HEK293 (cell line): ENCODE measurements around the gene CRYBA1.

Experiments used
- GFI1B ChIP-seq: fragments of 450-650 bp; formaldehyde crosslinking; IDR thresholded peaks from 2 replicates; pipeline ENCODE4 v1.5.1; 2016; ENCODE audit warnings: missing biosample characterization, missing genetic modification characterization
- GLIS1 ChIP-seq: fragments of 450-650 bp; formaldehyde crosslinking; IDR thresholded peaks from 2 replicates; pipeline ENCODE4 v1.5.1; 2016; ENCODE audit warnings: missing biosample characterization, missing genetic modification characterization
- GLIS2 ChIP-seq: fragments of 450-650 bp; formaldehyde crosslinking; IDR thresholded peaks from 2 replicates; pipeline ENCODE4 v1.5.1; 2016; ENCODE audit warnings: missing biosample characterization, missing genetic modification characterization
- HOXA7 ChIP-seq: sonication (generic); formaldehyde crosslinking; IDR thresholded peaks from 2 replicates; pipeline ENCODE4 v1.8.1; 2022; ENCODE audit warnings: missing genetic modification reagents, borderline replicate concordance
- IKZF3 ChIP-seq: fragments of 450-650 bp; IDR thresholded peaks from 2 replicates; pipeline ENCODE4 v1.5.0; 2018; ENCODE audit warnings: missing biosample characterization, mild to moderate bottlenecking, missing genetic modification characterization, moderate library complexity
- KLF1 ChIP-seq: fragments of 450-650 bp; formaldehyde crosslinking; IDR thresholded peaks from 2 replicates; pipeline ENCODE4 v1.5.1; 2016; ENCODE audit warnings: missing biosample characterization, missing genetic modification characterization
- KLF16 ChIP-seq: fragments of 450-650 bp; formaldehyde crosslinking; IDR thresholded peaks from 2 replicates; pipeline ENCODE4 v1.5.1; 2017; ENCODE audit warnings: missing biosample characterization, missing genetic modification characterization
- KLF7 ChIP-seq: fragments of 450-650 bp; formaldehyde crosslinking; IDR thresholded peaks from 2 replicates; pipeline ENCODE4 v1.5.1; 2016; ENCODE audit warnings: missing biosample characterization, missing genetic modification characterization, borderline replicate concordance
- KLF8 ChIP-seq: fragments of 450-650 bp; formaldehyde crosslinking; IDR thresholded peaks from 2 replicates; pipeline ENCODE4 v1.5.1; 2016; ENCODE audit warnings: missing biosample characterization, missing genetic modification characterization
- PRDM1 ChIP-seq: fragments of 450-650 bp; formaldehyde crosslinking; IDR thresholded peaks from 2 replicates; pipeline ENCODE4; 2016; ENCODE audit warnings: missing biosample characterization, missing genetic modification characterization
- SP7 ChIP-seq: fragments of 450-650 bp; formaldehyde crosslinking; IDR thresholded peaks from 2 replicates; pipeline ENCODE4 v1.5.1; 2016; ENCODE audit warnings: missing biosample characterization, missing genetic modification characterization
- WT1 ChIP-seq: fragments of 450-650 bp; formaldehyde crosslinking; IDR thresholded peaks from 2 replicates; pipeline ENCODE4 v1.5.1; 2016; ENCODE audit warnings: missing biosample characterization, missing genetic modification characterization
- ZBTB21 ChIP-seq: fragments of 450-650 bp; formaldehyde crosslinking; IDR thresholded peaks from 2 replicates; pipeline ENCODE4 v1.5.1; 2017; ENCODE audit warnings: missing biosample characterization, missing genetic modification characterization
- ZEB2 ChIP-seq: fragments of 450-650 bp; formaldehyde crosslinking; IDR thresholded peaks from 2 replicates; pipeline ENCODE4 v1.5.1; 2016; ENCODE audit warnings: missing biosample characterization, missing genetic modification characterization
- ZIC2 ChIP-seq: fragments of 450-650 bp; formaldehyde crosslinking; IDR thresholded peaks from 2 replicates; pipeline ENCODE4 v1.5.1; 2016; ENCODE audit warnings: missing biosample characterization, missing genetic modification characterization
- ZNF184 ChIP-seq: fragments of 450-650 bp; IDR thresholded peaks from 2 replicates; pipeline ENCODE4 v1.5.1; 2018; ENCODE audit warnings: missing biosample characterization, mild to moderate bottlenecking, missing genetic modification characterization
- ZNF24 ChIP-seq: fragments of 450-650 bp; formaldehyde crosslinking; IDR thresholded peaks from 2 replicates; pipeline ENCODE4 v1.5.1; 2016; ENCODE audit warnings: missing biosample characterization, missing genetic modification characterization
- ZNF404 ChIP-seq: fragments of 450-650 bp; formaldehyde crosslinking; IDR thresholded peaks from 2 replicates; pipeline ENCODE4 v1.5.1; 2017; ENCODE audit warnings: missing biosample characterization, missing genetic modification characterization
- ZNF610 ChIP-seq: fragments of 450-650 bp; formaldehyde crosslinking; IDR thresholded peaks from 2 replicates; pipeline ENCODE4 v1.5.1; 2016; ENCODE audit warnings: missing biosample characterization, missing genetic modification characterization, borderline replicate concordance
- ZNF621 ChIP-seq: fragments of 450-650 bp; formaldehyde crosslinking; IDR thresholded peaks from 2 replicates; pipeline ENCODE4 v1.5.1; 2017; ENCODE audit warnings: missing biosample characterization, missing genetic modification characterization
- ZNF670 ChIP-seq: fragments of 450-650 bp; formaldehyde crosslinking; IDR thresholded peaks from 2 replicates; pipeline ENCODE4 v1.5.1; 2016; ENCODE audit warnings: missing biosample characterization, missing genetic modification characterization, low read depth
- ZNF747 ChIP-seq: fragments of 450-650 bp; formaldehyde crosslinking; IDR thresholded peaks from 2 replicates; pipeline ENCODE4 v1.5.1; 2016; ENCODE audit warnings: missing biosample characterization, missing genetic modification characterization
- ZNF843 ChIP-seq: fragments of 450-650 bp; formaldehyde crosslinking; IDR thresholded peaks from 2 replicates; pipeline ENCODE4 v1.5.1; 2016; ENCODE audit warnings: missing biosample characterization, missing genetic modification characterization
- ZSCAN30 ChIP-seq: fragments of 450-650 bp; IDR thresholded peaks from 2 replicates; pipeline ENCODE4 v1.5.1; 2018; ENCODE audit warnings: missing biosample characterization, mild to moderate bottlenecking, missing genetic modification characterization, moderate library complexity
- TF ChIP-seq, protein P1 (sequence below): fragments of 450-650 bp; formaldehyde crosslinking; IDR thresholded peaks from 2 replicates; pipeline ENCODE4 v1.5.1; 2016; ENCODE audit warnings: missing biosample characterization, missing genetic modification characterization
- TF ChIP-seq, protein P2 (sequence below): fragments of 450-650 bp; formaldehyde crosslinking; IDR thresholded peaks from 2 replicates; pipeline ENCODE4 v1.5.1; 2017; ENCODE audit warnings: missing biosample characterization, missing genetic modification characterization
- TF ChIP-seq, protein P3 (sequence below): fragments of 450-650 bp; formaldehyde crosslinking; IDR thresholded peaks from 2 replicates; pipeline ENCODE4 v1.5.1; 2016; ENCODE audit warnings: missing biosample characterization, missing genetic modification characterization
- TF ChIP-seq, protein P4 (sequence below): fragments of 450-650 bp; formaldehyde crosslinking; IDR thresholded peaks from 2 replicates; pipeline ENCODE4 v1.5.1; 2016; ENCODE audit warnings: missing biosample characterization, missing genetic modification characterization
- TF ChIP-seq, protein P5 (sequence below): fragments of 450-650 bp; formaldehyde crosslinking; IDR thresholded peaks from 2 replicates; pipeline ENCODE4 v1.5.1; 2016; ENCODE audit warnings: missing biosample characterization, missing genetic modification characterization

CRYBA1 gene

DNA sequence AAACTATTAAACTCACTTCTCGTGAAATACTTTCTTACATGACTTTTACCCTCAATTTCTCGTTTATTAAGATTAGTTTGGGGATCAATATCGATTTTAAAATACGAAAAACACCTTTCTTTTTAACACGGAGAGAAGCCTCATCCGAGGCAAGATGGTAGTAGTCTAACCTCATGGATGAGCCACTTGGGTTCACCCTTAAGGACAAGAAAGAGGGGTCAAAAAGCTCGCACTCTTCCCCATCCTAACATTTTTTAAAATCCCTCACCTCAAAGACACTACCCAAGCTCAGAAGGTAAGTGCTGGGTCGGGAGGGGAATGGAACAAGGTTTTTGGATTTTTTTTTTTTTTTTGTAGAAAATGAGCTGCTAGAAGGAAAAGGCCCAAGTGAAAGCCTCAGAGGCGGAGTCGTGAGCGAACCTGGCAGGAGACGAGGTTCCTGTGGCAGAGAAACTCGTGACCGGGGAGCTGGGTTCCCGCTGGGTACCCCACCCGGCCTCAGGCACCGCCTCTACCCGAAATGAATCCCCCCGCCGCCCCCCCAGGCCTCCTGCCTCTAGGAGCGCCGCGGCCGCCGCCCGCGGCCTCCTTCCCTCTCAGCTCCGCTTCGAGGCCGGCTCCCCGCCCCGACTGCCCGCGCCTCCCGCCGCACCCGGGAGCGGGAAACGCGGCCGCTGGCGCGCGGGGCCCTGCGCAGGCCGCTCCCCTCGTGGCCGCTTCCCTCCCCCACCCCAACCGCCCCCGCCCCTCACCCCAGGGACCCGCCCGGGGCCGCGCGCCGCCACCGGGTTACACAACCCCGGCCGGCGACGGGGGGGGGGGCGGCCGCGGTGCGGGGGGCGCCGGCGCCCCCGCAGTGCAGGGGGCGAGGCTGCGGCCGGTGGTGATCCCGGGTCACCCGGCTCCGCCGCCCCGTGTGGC is 45.7 kb downstream of the CRYBA1 start (continued):
- TF ChIP-seq IKZF3: no peak
- peak; percentile 31; the same call in 1 of the 2 replicates for TF ChIP-seq ZSCAN30 (tag by site-specific recombination)
- TF ChIP-seq SP7 (tag by site-specific recombination): 0 out of 2 replicates have a peak, but pooled peaks have one; percentile 24
- peak; percentile 28; the same call in 1 of the 2 replicates for TF ChIP-seq ZNF610 (tag by site-specific recombination)
- no peak for TF ChIP-seq ZNF670
- TF ChIP-seq KLF7 (tag by site-specific recombination): no peak
- peak; percentile 25 for TF ChIP-seq KLF1 (tag by site-specific recombination)
- 0 out of 2 replicates have a peak, but pooled peaks have one; percentile 6 for TF ChIP-seq ZNF404
- TF ChIP-seq WT1: no peak
- peak; percentile 86 for TF ChIP-seq GLIS1
- 0 out of 2 replicates have a peak, but pooled peaks have one; percentile 22 for TF ChIP-seq ZEB2 (tag by site-specific recombination)
- TF ChIP-seq ZNF843 (tag by site-specific recombination): no peak
- peak; percentile 77 for TF ChIP-seq KLF8
- TF ChIP-seq, protein P1, sequence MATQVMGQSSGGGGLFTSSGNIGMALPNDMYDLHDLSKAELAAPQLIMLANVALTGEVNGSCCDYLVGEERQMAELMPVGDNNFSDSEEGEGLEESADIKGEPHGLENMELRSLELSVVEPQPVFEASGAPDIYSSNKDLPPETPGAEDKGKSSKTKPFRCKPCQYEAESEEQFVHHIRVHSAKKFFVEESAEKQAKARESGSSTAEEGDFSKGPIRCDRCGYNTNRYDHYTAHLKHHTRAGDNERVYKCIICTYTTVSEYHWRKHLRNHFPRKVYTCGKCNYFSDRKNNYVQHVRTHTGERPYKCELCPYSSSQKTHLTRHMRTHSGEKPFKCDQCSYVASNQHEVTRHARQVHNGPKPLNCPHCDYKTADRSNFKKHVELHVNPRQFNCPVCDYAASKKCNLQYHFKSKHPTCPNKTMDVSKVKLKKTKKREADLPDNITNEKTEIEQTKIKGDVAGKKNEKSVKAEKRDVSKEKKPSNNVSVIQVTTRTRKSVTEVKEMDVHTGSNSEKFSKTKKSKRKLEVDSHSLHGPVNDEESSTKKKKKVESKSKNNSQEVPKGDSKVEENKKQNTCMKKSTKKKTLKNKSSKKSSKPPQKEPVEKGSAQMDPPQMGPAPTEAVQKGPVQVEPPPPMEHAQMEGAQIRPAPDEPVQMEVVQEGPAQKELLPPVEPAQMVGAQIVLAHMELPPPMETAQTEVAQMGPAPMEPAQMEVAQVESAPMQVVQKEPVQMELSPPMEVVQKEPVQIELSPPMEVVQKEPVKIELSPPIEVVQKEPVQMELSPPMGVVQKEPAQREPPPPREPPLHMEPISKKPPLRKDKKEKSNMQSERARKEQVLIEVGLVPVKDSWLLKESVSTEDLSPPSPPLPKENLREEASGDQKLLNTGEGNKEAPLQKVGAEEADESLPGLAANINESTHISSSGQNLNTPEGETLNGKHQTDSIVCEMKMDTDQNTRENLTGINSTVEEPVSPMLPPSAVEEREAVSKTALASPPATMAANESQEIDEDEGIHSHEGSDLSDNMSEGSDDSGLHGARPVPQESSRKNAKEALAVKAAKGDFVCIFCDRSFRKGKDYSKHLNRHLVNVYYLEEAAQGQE (tag by site-specific recombination): 0 out of 2 replicates have a peak, but pooled peaks have one; percentile 17
- TF ChIP-seq ZNF747 (tag by site-specific recombination): no peak
- peak; percentile 87 for TF ChIP-seq PRDM1 (tag by site-specific recombination)
- no peak for TF ChIP-seq HOXA7 (CRISPR knock-in tag)
- TF ChIP-seq, protein P2, sequence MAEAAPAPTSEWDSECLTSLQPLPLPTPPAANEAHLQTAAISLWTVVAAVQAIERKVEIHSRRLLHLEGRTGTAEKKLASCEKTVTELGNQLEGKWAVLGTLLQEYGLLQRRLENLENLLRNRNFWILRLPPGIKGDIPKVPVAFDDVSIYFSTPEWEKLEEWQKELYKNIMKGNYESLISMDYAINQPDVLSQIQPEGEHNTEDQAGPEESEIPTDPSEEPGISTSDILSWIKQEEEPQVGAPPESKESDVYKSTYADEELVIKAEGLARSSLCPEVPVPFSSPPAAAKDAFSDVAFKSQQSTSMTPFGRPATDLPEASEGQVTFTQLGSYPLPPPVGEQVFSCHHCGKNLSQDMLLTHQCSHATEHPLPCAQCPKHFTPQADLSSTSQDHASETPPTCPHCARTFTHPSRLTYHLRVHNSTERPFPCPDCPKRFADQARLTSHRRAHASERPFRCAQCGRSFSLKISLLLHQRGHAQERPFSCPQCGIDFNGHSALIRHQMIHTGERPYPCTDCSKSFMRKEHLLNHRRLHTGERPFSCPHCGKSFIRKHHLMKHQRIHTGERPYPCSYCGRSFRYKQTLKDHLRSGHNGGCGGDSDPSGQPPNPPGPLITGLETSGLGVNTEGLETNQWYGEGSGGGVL: peak; percentile 88
- no peak for TF ChIP-seq ZNF184 (tag by site-specific recombination)
- no peak for TF ChIP-seq GFI1B
- TF ChIP-seq ZNF621 (tag by site-specific recombination): no peak
- TF ChIP-seq ZNF24 (tag by site-specific recombination): no peak
- TF ChIP-seq, protein P3, sequence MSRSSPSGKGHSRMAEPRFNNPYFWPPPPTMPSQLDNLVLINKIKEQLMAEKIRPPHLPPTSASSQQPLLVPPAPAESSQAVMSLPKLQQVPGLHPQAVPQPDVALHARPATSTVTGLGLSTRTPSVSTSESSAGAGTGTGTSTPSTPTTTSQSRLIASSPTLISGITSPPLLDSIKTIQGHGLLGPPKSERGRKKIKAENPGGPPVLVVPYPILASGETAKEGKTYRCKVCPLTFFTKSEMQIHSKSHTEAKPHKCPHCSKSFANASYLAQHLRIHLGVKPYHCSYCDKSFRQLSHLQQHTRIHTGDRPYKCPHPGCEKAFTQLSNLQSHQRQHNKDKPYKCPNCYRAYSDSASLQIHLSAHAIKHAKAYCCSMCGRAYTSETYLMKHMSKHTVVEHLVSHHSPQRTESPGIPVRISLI (tag by site-specific recombination): 0 out of 2 replicates have a peak, but pooled peaks have one; percentile 62
- peak; percentile 63 for TF ChIP-seq GLIS2
- TF ChIP-seq, protein P4, sequence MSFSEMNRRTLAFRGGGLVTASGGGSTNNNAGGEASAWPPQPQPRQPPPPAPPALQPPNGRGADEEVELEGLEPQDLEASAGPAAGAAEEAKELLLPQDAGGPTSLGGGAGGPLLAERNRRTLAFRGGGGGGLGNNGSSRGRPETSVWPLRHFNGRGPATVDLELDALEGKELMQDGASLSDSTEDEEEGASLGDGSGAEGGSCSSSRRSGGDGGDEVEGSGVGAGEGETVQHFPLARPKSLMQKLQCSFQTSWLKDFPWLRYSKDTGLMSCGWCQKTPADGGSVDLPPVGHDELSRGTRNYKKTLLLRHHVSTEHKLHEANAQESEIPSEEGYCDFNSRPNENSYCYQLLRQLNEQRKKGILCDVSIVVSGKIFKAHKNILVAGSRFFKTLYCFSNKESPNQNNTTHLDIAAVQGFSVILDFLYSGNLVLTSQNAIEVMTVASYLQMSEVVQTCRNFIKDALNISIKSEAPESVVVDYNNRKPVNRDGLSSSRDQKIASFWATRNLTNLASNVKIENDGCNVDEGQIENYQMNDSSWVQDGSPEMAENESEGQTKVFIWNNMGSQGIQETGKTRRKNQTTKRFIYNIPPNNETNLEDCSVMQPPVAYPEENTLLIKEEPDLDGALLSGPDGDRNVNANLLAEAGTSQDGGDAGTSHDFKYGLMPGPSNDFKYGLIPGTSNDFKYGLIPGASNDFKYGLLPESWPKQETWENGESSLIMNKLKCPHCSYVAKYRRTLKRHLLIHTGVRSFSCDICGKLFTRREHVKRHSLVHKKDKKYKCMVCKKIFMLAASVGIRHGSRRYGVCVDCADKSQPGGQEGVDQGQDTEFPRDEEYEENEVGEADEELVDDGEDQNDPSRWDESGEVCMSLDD (tag by site-specific recombination): peak; percentile 53; the same call in 1 of the 2 replicates
- 0 out of 2 replicates have a peak, but pooled peaks have one; percentile 35 for TF ChIP-seq KLF16 (tag by site-specific recombination)
- peak; percentile 57 for TF ChIP-seq ZIC2 (tag by site-specific recombination)
- TF ChIP-seq ZBTB21 (tag by site-specific recombination): no peak
- TF ChIP-seq, protein P5, sequence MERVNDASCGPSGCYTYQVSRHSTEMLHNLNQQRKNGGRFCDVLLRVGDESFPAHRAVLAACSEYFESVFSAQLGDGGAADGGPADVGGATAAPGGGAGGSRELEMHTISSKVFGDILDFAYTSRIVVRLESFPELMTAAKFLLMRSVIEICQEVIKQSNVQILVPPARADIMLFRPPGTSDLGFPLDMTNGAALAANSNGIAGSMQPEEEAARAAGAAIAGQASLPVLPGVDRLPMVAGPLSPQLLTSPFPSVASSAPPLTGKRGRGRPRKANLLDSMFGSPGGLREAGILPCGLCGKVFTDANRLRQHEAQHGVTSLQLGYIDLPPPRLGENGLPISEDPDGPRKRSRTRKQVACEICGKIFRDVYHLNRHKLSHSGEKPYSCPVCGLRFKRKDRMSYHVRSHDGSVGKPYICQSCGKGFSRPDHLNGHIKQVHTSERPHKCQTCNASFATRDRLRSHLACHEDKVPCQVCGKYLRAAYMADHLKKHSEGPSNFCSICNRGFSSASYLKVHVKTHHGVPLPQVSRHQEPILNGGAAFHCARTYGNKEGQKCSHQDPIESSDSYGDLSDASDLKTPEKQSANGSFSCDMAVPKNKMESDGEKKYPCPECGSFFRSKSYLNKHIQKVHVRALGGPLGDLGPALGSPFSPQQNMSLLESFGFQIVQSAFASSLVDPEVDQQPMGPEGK (tag by site-specific recombination): peak; percentile 56
